GM19467 (cell line): ENCODE data around the gene STXBP5.
"Not testable (repeated sequence)": the region's sequence is repeated elsewhere in the genome, so short reads cannot be mapped to it uniquely, and the experiment has no call there.

ENCODE experiments used
- ATAC-seq: cut with Tn5 transposase; IDR thresholded peaks from one replicate; pipeline ENCODE4 v1.9.1; 2021; ENCODE audit warnings: mild to moderate bottlenecking, moderate library complexity; ENCODE audit not compliant: unreplicated experiment

STXBP5 gene

GRCh38 chr6:147366290-147366689 lies 162.1 kb downstream of the STXBP5 start:
- ATAC-seq: no peak

- ATAC-seq: no peak
Observed at GRCh38 chr6:147371325-147371724, 167.1 kb downstream of the STXBP5 start.

- ATAC-seq: no peak
Observed at GRCh38 chr6:147372806-147373205, 168.6 kb downstream of the STXBP5 start.

- no peak for ATAC-seq
Observed at GRCh38 chr6:147378819-147379218, 174.6 kb downstream of the STXBP5 start.

GRCh38 chr6:147380841-147381240 lies 176.6 kb downstream of the STXBP5 start:
- not testable (repeated sequence) for ATAC-seq

GRCh38 chr6:147381712-147382111 lies 177.5 kb downstream of the STXBP5 start:
- ATAC-seq: no peak

- no peak for ATAC-seq
Observed at GRCh38 chr6:147382945-147383554, 178.8 kb downstream of the STXBP5 start.

- no peak for ATAC-seq
Observed at GRCh38 chr6:147384029-147384428, 179.8 kb downstream of the STXBP5 start.

GRCh38 chr6:147384737-147385710 lies 180.8 kb downstream of the STXBP5 start:
- no peak for ATAC-seq

- ATAC-seq: no peak
Observed at GRCh38 chr6:147389463-147389862, 185.2 kb downstream of the STXBP5 start.

- ATAC-seq: no peak
Observed at GRCh38 chr6:147390909-147391536, 186.8 kb downstream of the STXBP5 start.

GRCh38 chr6:147392917-147393625 lies 188.9 kb downstream of the STXBP5 start:
- ATAC-seq: no peak

GRCh38 chr6:147395158-147395557 lies 190.9 kb downstream of the STXBP5 start:
- no peak for ATAC-seq

GRCh38 chr6:147397306-147397705 lies 193.1 kb downstream of the STXBP5 start:
- no peak for ATAC-seq

- no peak for ATAC-seq
Observed at GRCh38 chr6:147400968-147401367, 196.8 kb downstream of the STXBP5 start.

- no peak for ATAC-seq
Observed at GRCh38 chr6:147401779-147402178, 197.6 kb downstream of the STXBP5 start.

- no peak for ATAC-seq
Observed at GRCh38 chr6:147406783-147407182, 202.6 kb downstream of the STXBP5 start.

GRCh38 chr6:147407571-147407970 lies 203.4 kb downstream of the STXBP5 start:
- no peak for ATAC-seq

GRCh38 chr6:147416622-147417021 lies 212.4 kb downstream of the STXBP5 start:
- no peak for ATAC-seq

GRCh38 chr6:147417954-147418353 lies 213.7 kb downstream of the STXBP5 start:
- ATAC-seq: no peak

- no peak for ATAC-seq
Observed at GRCh38 chr6:147418523-147418922, 214.3 kb downstream of the STXBP5 start.
